Body of pancreas (tissue), 4 donors: ENCODE measurements around the gene SPATS2. TPM values are rescaled to one million over a fixed set of nuclear protein-coding genes. Genes with fewer than 3 reads are reported as not detected.
A peak's percentile ranks its signal among the peaks of the same experiment; 100 is the strongest.

ENCODE experiments used
- ATAC-seq: fragments of 150-250 bp; one replicate; pipeline ENCODE4 v1.9.1; 2016
- DNase-seq, 4 donors: peaks; one replicate each; pipeline ENCODE4 v3.0.0-alpha.2; 2019
- H3K27ac ChIP-seq, 4 donors: fragments of 200-600 bp; sonication (generic); 1 replicate in 3 of 4; 2 replicates in 1 of 4; pipeline versions ENCODE4 v1.5.1 to v1.6.1; 2016 to 2019; ENCODE audit warnings: mild to moderate bottlenecking in 1 of 4, mixed read lengths in 1 of 4, moderate library complexity in 1 of 4
- H3K27me3 ChIP-seq, 2 donors: fragments of 200-600 bp; sonication (generic); one replicate each; pipeline ENCODE4 v1.6.0; 2016; ENCODE audit warnings: mild to moderate bottlenecking in 1 of 2
- H3K36me3 ChIP-seq, 2 donors: fragments of 200-600 bp; sonication (generic); replicated peaks in 1 of 2; 2 replicates each; pipeline ENCODE4 v1.5.1; 2016; ENCODE audit warnings: low read depth in 2 of 2; ENCODE audit not compliant: insufficient read depth in 1 of 2
- H3K4me1 ChIP-seq: fragments of 200-600 bp; sonication (generic); one replicate; pipeline ENCODE4 v1.6.0; 2016
- H3K4me3 ChIP-seq, 2 donors: fragments of 200-600 bp; sonication (generic); 1 replicate in 1 of 2; 2 replicates in 1 of 2; pipeline ENCODE4 v1.5.1; 2016 to 2019
- H3K9me3 ChIP-seq, 3 donors: fragments of 200-600 bp; sonication (generic); 1 replicate in 2 of 3; 2 replicates in 1 of 3; pipeline ENCODE4 v1.5.1; 2016
- CTCF ChIP-seq, 7 experiments: fragments of 450-650 bp in 4 of 7; fragments of 200-600 bp in 3 of 7; sonication (generic) in 3 of 7; IDR thresholded peaks; one replicate each; pipeline ENCODE4 v1.5.1; 2016 to 2019; ENCODE audit warnings: antibody characterized with exemption in 7 of 7
- POLR2A ChIP-seq, 3 donors: fragments of 450-650 bp; IDR thresholded peaks; one replicate each; pipeline ENCODE4 v1.6.1; 2016; ENCODE audit warnings: antibody characterized with exemption in 3 of 3, mild to moderate bottlenecking in 2 of 3
- WGBS, 2 donors: methylation state at CpG; one replicate each; pipeline ENCODE4 v1.1.5; 2017; 5-methylcytosine and 5-hydroxymethylcytosine counted together
- intact Hi-C: fragments of 100-400 bp; cut with DNase I; formaldehyde crosslinking; loops from one replicate; pipeline ENCODE4 v1.15.1; 2023
- total RNA-seq, 2 donors: library from RNA; depleted of rRNA; stranded (reverse); fragments of >200 nt; gene quantifications; one replicate each; pipeline ENCODE4 v1.1.0, GENCODE V29; 2016

SPATS2 gene
- total RNA-seq, 2 donors from 2014 or later, result 10.9 to 17.5 TPM

- DNase-seq (peak in 2 of 4 donors; percentile 22 to 42), ATAC-seq (no peak)
- Histone ChIP-seq H3K36me3 (no peaks in the 10 kb centered on the region), H3K27ac (no peak within 1 kb of the TSS), H3K27me3 (peaks cover 0 to 14% of the 10 kb centered on the region in 2 donors), H3K4me1 (peaks cover 71% of the 10 kb centered on the region), H3K4me3 (no peak within 1 kb of the TSS), H3K9me3 (no peaks in the 10 kb centered on the region)
- intact Hi-C loops, result no loop called here
- WGBS, 2 donors, result 2 to 3% methylated on average over 14 to 47 of the region's 47 CpGs
- TF ChIP-seq CTCF (IDR thresholded peaks at IDR 0.05) (no peak), POLR2A (IDR thresholded peaks at IDR 0.05) (no peak)
Measured at GRCh38 chr12:49346659-49347310, 20.5 kb upstream of the SPATS2 start, which contains the start of gene DNAJC22. DNAJC22 (plus strand) TSS chr12:49346888; CDS start chr12:49348873, 1,985 bp downstream.

GRCh38 chr12:49347311-49348193 is 19.7 kb upstream of the SPATS2 start:
- peak overlapping the region in 1 of 2 donors; percentile 4 for H3K4me3 ChIP-seq
- DNase-seq, result peak; percentile 93 to 97 (median 96)
- peak overlapping the region in 3 of 4 donors; percentile 38 to 52 (median 48) for H3K27ac ChIP-seq
- peaks cover 64% of the 10 kb centered on the region for H3K4me1 ChIP-seq
- WGBS, 2 donors, result 2 to 3% methylated on average over 14 to 36 of the region's 37 CpGs
- intact Hi-C loops, result no loop called here
- no peaks in the 10 kb centered on the region for H3K36me3 ChIP-seq
- no peaks in the 10 kb centered on the region for H3K9me3 ChIP-seq
- H3K27me3 ChIP-seq, result peaks cover 0 to 14% of the 10 kb centered on the region in 2 donors
- ATAC-seq, result peak; percentile 97
- TF ChIP-seq CTCF (IDR thresholded peaks at IDR 0.05) (peak; percentile 94 to 98 (median 97)), POLR2A (IDR thresholded peaks at IDR 0.05) (peak; percentile 54 to 90 (median 84))

- Histone ChIP-seq H3K4me1 (peaks cover 54% of the 10 kb centered on the region), H3K27me3 (peaks cover 0 to 14% of the 10 kb centered on the region in 2 donors), H3K4me3 (no peak overlapping the region), H3K9me3 (no peaks in the 10 kb centered on the region), H3K27ac (no peak overlapping the region), H3K36me3 (no peaks in the 10 kb centered on the region)
- TF ChIP-seq CTCF (IDR thresholded peaks at IDR 0.05), result no peak
- no peak for TF ChIP-seq POLR2A (IDR thresholded peaks at IDR 0.05)
- ATAC-seq (no peak), DNase-seq (peak in 1 of 4 donors; percentile 10)
- intact Hi-C loops, result no loop called here
- 70 to 95% methylated on average over 2 to 5 of the region's 5 CpGs for WGBS, 2 donors
Measured at GRCh38 chr12:49348781-49349180, 18.5 kb upstream of the SPATS2 start.

GRCh38 chr12:49349266-49349665 is 18.0 kb upstream of the SPATS2 start:
- 85 to 93% methylated on average over 11 of the region's 11 CpGs for WGBS, 2 donors
- Histone ChIP-seq H3K4me3 (no peak overlapping the region), H3K9me3 (no peaks in the 10 kb centered on the region), H3K27me3 (peaks cover 0 to 14% of the 10 kb centered on the region in 2 donors), H3K36me3 (no peaks in the 10 kb centered on the region), H3K4me1 (peaks cover 54% of the 10 kb centered on the region), H3K27ac (no peak overlapping the region)
- peak in 1 of 4 donors; percentile 8 for DNase-seq
- no peak for TF ChIP-seq CTCF (IDR thresholded peaks at IDR 0.05)
- TF ChIP-seq POLR2A (IDR thresholded peaks at IDR 0.05), result no peak
- no peak for ATAC-seq
- intact Hi-C loops, result no loop called here
